Measurements from ENCODE around the gene CD160. TPM values are rescaled to one million over a fixed set of nuclear protein-coding genes. Genes with fewer than 3 reads are reported as not detected.

The CD160 gene
- total and polyA plus RNA-seq, 2 experiments from 2014 or later: 0.06 TPM; not detected in 1

DNA sequence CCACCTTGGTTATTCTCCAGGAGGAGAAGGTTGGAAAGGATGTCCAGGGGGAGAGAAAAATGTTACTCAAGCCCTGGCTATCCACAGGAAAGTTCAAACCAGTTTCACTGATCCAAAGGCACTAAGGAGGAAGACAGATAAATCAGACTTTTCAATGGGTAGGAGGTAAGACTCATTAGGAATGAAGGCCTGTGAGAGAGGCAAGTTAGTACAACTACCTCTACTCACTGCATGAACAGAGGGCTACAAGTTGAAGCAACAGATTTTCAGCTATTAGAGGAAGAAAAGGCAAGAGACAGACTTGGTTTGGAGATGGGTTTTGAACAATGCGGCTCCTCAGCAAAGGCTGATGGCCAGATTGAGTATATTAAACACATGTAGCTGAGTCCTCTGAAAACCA, 16.9 kb downstream of the CD160 start (continued):
- TF ChIP-seq, protein P1, sequence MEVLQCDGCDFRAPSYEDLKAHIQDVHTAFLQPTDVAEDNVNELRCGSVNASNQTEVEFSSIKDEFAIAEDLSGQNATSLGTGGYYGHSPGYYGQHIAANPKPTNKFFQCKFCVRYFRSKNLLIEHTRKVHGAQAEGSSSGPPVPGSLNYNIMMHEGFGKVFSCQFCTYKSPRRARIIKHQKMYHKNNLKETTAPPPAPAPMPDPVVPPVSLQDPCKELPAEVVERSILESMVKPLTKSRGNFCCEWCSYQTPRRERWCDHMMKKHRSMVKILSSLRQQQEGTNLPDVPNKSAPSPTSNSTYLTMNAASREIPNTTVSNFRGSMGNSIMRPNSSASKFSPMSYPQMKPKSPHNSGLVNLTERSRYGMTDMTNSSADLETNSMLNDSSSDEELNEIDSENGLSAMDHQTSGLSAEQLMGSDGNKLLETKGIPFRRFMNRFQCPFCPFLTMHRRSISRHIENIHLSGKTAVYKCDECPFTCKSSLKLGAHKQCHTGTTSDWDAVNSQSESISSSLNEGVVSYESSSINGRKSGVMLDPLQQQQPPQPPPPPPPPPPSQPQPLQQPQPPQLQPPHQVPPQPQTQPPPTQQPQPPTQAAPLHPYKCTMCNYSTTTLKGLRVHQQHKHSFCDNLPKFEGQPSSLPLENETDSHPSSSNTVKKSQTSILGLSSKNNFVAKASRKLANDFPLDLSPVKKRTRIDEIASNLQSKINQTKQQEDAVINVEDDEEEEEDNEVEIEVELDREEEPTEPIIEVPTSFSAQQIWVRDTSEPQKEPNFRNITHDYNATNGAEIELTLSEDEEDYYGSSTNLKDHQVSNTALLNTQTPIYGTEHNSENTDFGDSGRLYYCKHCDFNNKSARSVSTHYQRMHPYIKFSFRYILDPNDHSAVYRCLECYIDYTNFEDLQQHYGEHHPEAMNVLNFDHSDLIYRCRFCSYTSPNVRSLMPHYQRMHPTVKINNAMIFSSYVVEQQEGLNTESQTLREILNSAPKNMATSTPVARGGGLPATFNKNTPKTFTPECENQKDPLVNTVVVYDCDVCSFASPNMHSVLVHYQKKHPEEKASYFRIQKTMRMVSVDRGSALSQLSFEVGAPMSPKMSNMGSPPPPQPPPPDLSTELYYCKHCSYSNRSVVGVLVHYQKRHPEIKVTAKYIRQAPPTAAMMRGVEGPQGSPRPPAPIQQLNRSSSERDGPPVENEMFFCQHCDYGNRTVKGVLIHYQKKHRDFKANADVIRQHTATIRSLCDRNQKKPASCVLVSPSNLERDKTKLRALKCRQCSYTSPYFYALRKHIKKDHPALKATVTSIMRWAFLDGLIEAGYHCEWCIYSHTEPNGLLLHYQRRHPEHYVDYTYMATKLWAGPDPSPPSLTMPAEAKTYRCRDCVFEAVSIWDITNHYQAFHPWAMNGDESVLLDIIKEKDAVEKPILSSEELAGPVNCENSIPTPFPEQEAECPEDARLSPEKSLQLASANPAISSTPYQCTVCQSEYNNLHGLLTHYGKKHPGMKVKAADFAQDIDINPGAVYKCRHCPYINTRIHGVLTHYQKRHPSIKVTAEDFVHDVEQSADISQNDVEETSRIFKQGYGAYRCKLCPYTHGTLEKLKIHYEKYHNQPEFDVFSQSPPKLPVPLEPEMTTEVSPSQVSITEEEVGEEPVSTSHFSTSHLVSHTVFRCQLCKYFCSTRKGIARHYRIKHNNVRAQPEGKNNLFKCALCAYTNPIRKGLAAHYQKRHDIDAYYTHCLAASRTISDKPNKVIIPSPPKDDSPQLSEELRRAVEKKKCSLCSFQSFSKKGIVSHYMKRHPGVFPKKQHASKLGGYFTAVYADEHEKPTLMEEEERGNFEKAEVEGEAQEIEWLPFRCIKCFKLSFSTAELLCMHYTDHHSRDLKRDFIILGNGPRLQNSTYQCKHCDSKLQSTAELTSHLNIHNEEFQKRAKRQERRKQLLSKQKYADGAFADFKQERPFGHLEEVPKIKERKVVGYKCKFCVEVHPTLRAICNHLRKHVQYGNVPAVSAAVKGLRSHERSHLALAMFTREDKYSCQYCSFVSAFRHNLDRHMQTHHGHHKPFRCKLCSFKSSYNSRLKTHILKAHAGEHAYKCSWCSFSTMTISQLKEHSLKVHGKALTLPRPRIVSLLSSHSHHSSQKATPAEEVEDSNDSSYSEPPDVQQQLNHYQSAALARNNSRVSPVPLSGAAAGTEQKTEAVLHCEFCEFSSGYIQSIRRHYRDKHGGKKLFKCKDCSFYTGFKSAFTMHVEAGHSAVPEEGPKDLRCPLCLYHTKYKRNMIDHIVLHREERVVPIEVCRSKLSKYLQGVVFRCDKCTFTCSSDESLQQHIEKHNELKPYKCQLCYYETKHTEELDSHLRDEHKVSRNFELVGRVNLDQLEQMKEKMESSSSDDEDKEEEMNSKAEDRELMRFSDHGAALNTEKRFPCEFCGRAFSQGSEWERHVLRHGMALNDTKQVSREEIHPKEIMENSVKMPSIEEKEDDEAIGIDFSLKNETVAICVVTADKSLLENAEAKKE (CRISPR knock-in tag; IDR thresholded peaks at IDR 0.05): no peak
- no peak for TF ChIP-seq ZNF331 (CRISPR knock-in tag; IDR thresholded peaks at IDR 0.05; ENCODE audit: low read depth)

GRCh38 chr1:145740269-145740668, 21.0 kb downstream of the CD160 start:
- Histone ChIP-seq H3K4me1 (ENCODE audit: insufficient read depth) (no peaks in the 10 kb centered on the region), H3K36me3 (ENCODE audit: insufficient read depth) (no peaks in the 10 kb centered on the region; the same call in 1 of the 2 replicates), H3K27me3 (ENCODE audit: insufficient read depth) (no peaks in the 10 kb centered on the region), H3K4me3 (no peak overlapping the region), H3K4me2 (no peak overlapping the region), H2AFZ (no peak overlapping the region), H3K27ac (ENCODE audit: low read depth) (no peak overlapping the region), H4K20me1 (replicated peaks; ENCODE audit: insufficient read depth) (peaks cover 6% of the 10 kb centered on the region; the same call in 1 of the 2 replicates), H3F3A (replicated peaks; ENCODE audit: low read depth) (no peaks in the 10 kb centered on the region), H3K9me2 (ENCODE audit: insufficient read depth) (0 out of 2 replicates have a peak, but pooled peaks cover 2% of the 10 kb centered on the region), H3K79me2 (replicated peaks; ENCODE audit: insufficient read depth) (no peaks in the 10 kb centered on the region)
- Mint-ChIP-seq H3K27ac (no peak overlapping the region), H3K4me1 (no peaks in the 10 kb centered on the region), H3K9me3 (no peaks in the 10 kb centered on the region), H3K27me3 (ENCODE audit: insufficient read depth, low read depth, poor library complexity) (no peaks in the 10 kb centered on the region), H3K4me3 (no peak overlapping the region), H3K36me3 (ENCODE audit: low read depth) (peaks cover 5% of the 10 kb centered on the region; the same call in 1 of the 3 replicates)
- DNase-seq (ENCODE audit: low spot score) (no peak), ATAC-seq (no peak)
- TF ChIP-seq ZNF331 (CRISPR knock-in tag; IDR thresholded peaks at IDR 0.05; ENCODE audit: low read depth) (no peak), EZH2 (IDR thresholded peaks at IDR 0.05; ENCODE audit: low read depth, unreplicated experiment) (no peak), STAT1 (IDR thresholded peaks at IDR 0.05; ENCODE audit: unreplicated experiment) (no peak), NANOG (IDR thresholded peaks at IDR 0.05; ENCODE audit: borderline replicate concordance) (no peak)
- TF ChIP-seq, protein P1 (CRISPR knock-in tag; IDR thresholded peaks at IDR 0.05): no peak
